ENCODE data around the gene GTF2IRD1. TPM values are rescaled to one million over a fixed set of nuclear protein-coding genes. Genes with fewer than 3 reads are reported as not detected.

GTF2IRD1 gene
- total and polyA plus RNA-seq, 2 of the 13 experiments (the other 11 are each of a cell fraction or from before 2014, with no cell fraction given), result 16.5 to 26.7 TPM

- peak; percentile 40; the same call in 1 of the 3 replicates for ATAC-seq
- no peak for FAIRE-seq
- no peak overlapping the region for H3K4me2 ChIP-seq (ENCODE audit: low read depth, low read length)
- H3K27me3 ChIP-seq (ENCODE audit: control insufficient read depth in 1 of 2, insufficient read depth in 2 of 2, low read length in 2 of 2), result no peaks in the 10 kb centered on the region
- WGBS (ENCODE audit: low lambda C conversion rate), result no CpG with 5 or more reads among the region's 3 CpGs
- peaks cover 5 to 19% of the 10 kb centered on the region in 2 experiments; a peak in 3 of 5 replicates for H3K36me3 ChIP-seq (replicated peaks in 1 of 2; ENCODE audit: control insufficient read depth in 1 of 2, insufficient read depth in 2 of 2, low read length in 2 of 2)
- ChIA-PET POLR2A (no interaction called here), CTCF (ENCODE audit: low intra/inter-chr PET ratio, low total read pairs) (no interaction called here)
- H3K4me3 ChIP-seq (replicated peaks in 1 of 3; ENCODE audit: insufficient read depth in 1 of 3, low read depth in 2 of 3, low read length in 3 of 3), result no peak overlapping the region
- DNase-seq (ENCODE audit: low spot score), result no peak
- no peak overlapping the region for H3K9ac ChIP-seq (ENCODE audit: insufficient read depth, low read depth, low read length)
- in situ Hi-C loops (cut with HindIII; ENCODE audit: extremely low pct_ligation_motif_present, low pct_unique_long_range_greater_than_20kb), result no loop called here
- no peaks in the 10 kb centered on the region for H3K4me1 ChIP-seq (ENCODE audit: insufficient read depth, low read length)
- no peaks in the 10 kb centered on the region for H3K79me2 ChIP-seq (ENCODE audit: insufficient read depth, low read length)
- H3K9me3 ChIP-seq (ENCODE audit: low read length), result no peaks in the 10 kb centered on the region
- H3K27ac ChIP-seq (ENCODE audit: extremely low read length, insufficient read depth, low read length), result no peak overlapping the region
- TF ChIP-seq ZC3H4 (CRISPR knock-in tag; IDR thresholded peaks at IDR 0.05; ENCODE audit: borderline replicate concordance) (no peak), KAT7 (CRISPR knock-in tag; IDR thresholded peaks at IDR 0.05; ENCODE audit: borderline replicate concordance) (no peak), SP2 (CRISPR knock-in tag; IDR thresholded peaks at IDR 0.05) (no peak), ZBTB26 (CRISPR knock-in tag; IDR thresholded peaks at IDR 0.05; ENCODE audit: borderline replicate concordance) (no peak), SMARCC2 (IDR thresholded peaks at IDR 0.05) (no peak), ARNT (IDR thresholded peaks at IDR 0.05) (no peak), NR2F1 (CRISPR knock-in tag; IDR thresholded peaks at IDR 0.05) (no peak), DMTF1 (CRISPR knock-in tag; IDR thresholded peaks at IDR 0.05) (no peak), ZNF24 (IDR thresholded peaks at IDR 0.05) (no peak), ZNF205 (CRISPR knock-in tag; IDR thresholded peaks at IDR 0.05) (no peak), MTERF4 (CRISPR knock-in tag; IDR thresholded peaks at IDR 0.05) (no peak), HMG20A (CRISPR knock-in tag; IDR thresholded peaks at IDR 0.05; ENCODE audit: borderline replicate concordance) (no peak)
- H4K20me1 ChIP-seq (ENCODE audit: insufficient read depth, low read length), result peaks cover 8% of the 10 kb centered on the region; the same call in 1 of the 2 replicates
- H2AFZ ChIP-seq (ENCODE audit: low read length), result no peak overlapping the region
- intact Hi-C loops (cut with micrococcal nuclease; ENCODE audit: unreplicated experiment), result no loop called here
- BruUV-seq (replicated peaks), result no TSS peak
Measured at GRCh38 chr7:74506325-74506724, 52.6 kb downstream of the GTF2IRD1 start.
